NB4 (cell line): ENCODE results near the gene SMIM9.
"Not testable (repeated sequence)": the region's sequence is repeated elsewhere in the genome, so short reads cannot be mapped to it uniquely, and the experiment has no call there.

ENCODE experiments used
- MAX ChIP-seq: IDR thresholded peaks from 2 replicates; pipeline ENCODE4 v1.6.1; 2011; ENCODE audit warnings: low read depth, low read length
- POLR2A ChIP-seq: IDR thresholded peaks from 2 replicates; pipeline ENCODE4 v1.6.1; 2011; ENCODE audit warnings: mild to moderate bottlenecking; ENCODE audit not compliant: insufficient read length; ENCODE audit errors: extremely low read depth
- TF ChIP-seq, protein P1 (sequence below): IDR thresholded peaks from one replicate; pipeline ENCODE4 v1.5.1; 2012; ENCODE audit warnings: low read depth, low read length

DNA sequence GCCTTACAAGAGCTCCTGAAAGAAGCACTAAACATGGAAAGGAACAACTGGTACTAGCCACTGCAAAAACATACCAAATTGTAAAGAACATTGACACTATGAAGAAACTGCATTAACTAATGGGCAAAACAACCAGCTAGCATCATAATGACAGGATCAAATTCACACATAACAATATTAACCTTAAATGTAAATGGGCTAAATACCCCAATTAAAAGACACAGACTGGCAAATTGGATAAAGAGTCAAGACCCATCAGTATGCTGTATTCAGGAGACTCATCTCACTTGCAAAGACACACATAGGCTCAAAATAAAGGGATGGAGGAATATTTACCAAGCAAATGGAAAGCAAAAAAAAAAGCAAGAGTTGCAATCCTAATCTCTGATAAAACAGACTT is 34.1 kb upstream of the SMIM9 start:
- TF ChIP-seq, protein P1, sequence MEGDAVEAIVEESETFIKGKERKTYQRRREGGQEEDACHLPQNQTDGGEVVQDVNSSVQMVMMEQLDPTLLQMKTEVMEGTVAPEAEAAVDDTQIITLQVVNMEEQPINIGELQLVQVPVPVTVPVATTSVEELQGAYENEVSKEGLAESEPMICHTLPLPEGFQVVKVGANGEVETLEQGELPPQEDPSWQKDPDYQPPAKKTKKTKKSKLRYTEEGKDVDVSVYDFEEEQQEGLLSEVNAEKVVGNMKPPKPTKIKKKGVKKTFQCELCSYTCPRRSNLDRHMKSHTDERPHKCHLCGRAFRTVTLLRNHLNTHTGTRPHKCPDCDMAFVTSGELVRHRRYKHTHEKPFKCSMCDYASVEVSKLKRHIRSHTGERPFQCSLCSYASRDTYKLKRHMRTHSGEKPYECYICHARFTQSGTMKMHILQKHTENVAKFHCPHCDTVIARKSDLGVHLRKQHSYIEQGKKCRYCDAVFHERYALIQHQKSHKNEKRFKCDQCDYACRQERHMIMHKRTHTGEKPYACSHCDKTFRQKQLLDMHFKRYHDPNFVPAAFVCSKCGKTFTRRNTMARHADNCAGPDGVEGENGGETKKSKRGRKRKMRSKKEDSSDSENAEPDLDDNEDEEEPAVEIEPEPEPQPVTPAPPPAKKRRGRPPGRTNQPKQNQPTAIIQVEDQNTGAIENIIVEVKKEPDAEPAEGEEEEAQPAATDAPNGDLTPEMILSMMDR, result not testable (repeated sequence)
- not testable (repeated sequence) for TF ChIP-seq POLR2A, MAX
